Forelimb muscle (tissue), 1 donor: ENCODE results near the gene PRTG. TPM values are rescaled to one million over a fixed set of nuclear protein-coding genes. Genes with fewer than 3 reads are reported as not detected.
"Not testable (repeated sequence)": the region's sequence is repeated elsewhere in the genome, so short reads cannot be mapped to it uniquely, and the experiment has no call there.

ENCODE experiments used
- DNase-seq: peaks from one replicate; pipeline ENCODE4 v3.0.0-alpha.2; 2013; ENCODE audit warnings: low read depth
- polyA plus RNA-seq: library from polyadenylated mRNA; unstranded; fragments of 120-200 nt; gene quantifications from one replicate; pipeline ENCODE4 v1.2.1, GENCODE V29; 2013; ENCODE audit not compliant: insufficient read length

PRTG gene
- polyA plus RNA-seq, 1 donor: 3.2 TPM

DNA sequence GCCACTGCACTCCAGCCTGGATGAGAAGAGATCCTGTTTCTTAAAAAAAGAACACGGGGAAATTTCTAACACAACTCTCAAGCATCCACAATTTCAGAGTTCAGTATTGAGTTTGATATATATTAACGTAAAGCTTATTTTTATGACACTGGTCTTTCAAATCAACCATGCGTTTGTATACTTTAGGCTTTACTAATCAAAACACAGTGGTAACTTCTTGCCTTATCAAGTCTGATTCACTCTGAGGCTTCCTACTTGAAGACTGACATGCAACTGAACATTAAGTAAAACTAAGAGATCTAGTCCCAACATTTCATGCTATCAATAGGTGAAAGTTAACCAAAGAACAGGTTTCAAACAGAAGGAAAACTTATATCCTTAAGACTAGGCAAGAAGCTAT, 46.7 kb downstream of the PRTG start:
- no peak for DNase-seq

GRCh38 chr15:55695432-55695831, 47.5 kb downstream of the PRTG start:
- DNase-seq: no peak

DNA sequence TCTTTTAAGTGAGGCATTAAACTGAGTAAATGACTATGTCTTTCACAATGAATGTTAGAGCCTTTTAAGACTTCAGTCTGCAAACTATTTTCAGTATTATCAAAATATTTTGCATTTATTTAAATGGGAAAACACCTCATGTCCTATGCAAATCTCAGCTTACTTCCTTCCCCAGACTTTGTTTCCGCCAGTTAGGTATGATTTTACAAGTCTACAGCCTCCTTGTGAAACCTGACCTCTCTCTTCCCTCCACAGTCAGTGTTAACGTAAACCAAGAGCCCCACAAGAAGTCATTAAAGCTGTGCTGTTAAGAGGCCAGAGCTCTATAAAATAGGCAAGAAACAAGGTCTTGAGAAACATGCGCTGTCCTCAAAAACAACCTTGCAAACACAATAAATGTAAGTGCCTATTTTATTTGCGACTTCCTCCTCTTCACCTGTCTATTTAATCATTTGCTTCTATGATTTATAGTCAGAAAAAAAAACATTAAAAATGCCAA, 48.3 kb downstream of the PRTG start:
- no peak for DNase-seq

DNA sequence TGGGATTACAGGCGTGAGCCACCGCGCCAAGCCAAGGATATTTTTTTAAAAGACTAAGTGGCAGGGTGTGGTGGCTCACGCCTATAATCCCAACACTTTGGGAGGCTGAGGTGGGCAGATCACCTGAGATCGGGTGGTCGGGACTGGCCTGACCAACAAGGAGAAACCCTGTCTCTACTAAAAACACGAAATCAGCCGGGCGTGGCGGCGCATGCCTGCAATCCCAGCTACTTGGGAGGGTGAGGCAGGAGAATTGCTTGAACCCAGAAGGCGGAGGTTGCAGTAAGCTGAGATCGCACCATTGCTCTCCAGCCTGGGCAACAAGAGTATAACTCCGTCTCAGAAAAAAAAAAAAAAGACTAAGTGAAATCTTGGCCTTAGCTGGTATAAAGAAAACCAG, 49.8 kb downstream of the PRTG start:
- not testable (repeated sequence) for DNase-seq

GRCh38 chr15:55687792-55688191, 55.2 kb downstream of the PRTG start:
- DNase-seq: no peak

- no peak for DNase-seq
These were observed 57.7 kb downstream of the PRTG start for GRCh38 chr15:55685286-55685685.

DNA sequence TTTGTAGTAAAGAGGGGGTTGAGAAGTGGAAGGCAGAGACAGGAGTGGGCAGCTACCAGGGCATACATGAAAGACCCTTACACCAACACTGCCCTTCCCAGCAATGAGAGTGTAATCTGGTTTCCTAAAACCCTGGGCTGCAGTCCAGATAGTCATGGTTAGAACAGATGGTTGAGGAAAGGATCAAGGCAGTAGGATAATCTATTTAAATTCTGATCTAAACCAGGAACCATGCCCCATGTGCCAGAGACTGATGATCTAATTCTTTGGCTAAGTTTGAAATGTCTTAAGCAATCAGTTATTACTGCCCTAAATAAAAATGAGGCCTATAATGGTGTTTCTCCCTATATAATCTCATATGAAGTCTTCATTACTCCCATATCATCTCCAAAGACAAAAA, 59.6 kb downstream of the PRTG start:
- no peak for DNase-seq

GRCh38 chr15:55681631-55682030, 61.3 kb downstream of the PRTG start:
- no peak for DNase-seq

DNA sequence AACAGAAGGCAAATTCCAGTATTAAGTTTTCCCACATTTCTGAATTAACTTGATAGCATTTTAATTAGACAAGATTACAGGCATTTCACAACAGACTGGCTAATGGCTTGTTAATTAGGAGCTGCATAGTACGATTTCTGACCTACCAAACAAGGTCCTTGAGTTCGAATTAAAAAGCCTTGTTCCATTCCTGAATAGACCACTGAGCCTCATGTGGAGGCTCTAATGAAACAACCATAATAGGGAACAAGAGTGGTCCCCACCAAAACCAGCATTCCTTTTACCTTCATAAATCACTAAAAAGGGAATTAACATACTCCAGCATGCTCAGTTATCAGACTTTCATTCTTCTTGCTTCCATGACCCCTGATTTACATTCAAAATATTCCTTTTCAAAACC, 66.4 kb downstream of the PRTG start:
- DNase-seq: no peak

- no peak for DNase-seq
These were observed 69.7 kb downstream of the PRTG start for GRCh38 chr15:55673287-55673686.

DNA sequence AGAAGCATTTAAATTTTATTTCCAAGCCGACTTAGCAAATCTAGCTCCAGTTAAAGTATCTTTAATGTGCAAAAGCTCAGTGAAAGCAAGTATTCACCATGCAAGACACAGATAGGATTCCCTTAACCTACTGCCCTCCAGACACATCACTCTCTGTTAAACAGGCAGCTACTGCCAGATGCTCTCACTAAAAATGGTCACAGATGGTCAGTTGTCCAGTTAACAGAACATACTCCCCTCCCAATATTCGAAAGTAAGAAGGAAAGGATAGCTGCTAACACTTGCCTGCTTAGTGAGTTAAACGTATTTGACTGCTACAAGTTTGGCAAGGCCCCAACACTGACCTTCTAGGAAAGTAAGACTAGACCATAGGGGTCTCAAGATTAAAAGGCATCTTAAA, 73.7 kb downstream of the PRTG start:
- DNase-seq: no peak

DNA sequence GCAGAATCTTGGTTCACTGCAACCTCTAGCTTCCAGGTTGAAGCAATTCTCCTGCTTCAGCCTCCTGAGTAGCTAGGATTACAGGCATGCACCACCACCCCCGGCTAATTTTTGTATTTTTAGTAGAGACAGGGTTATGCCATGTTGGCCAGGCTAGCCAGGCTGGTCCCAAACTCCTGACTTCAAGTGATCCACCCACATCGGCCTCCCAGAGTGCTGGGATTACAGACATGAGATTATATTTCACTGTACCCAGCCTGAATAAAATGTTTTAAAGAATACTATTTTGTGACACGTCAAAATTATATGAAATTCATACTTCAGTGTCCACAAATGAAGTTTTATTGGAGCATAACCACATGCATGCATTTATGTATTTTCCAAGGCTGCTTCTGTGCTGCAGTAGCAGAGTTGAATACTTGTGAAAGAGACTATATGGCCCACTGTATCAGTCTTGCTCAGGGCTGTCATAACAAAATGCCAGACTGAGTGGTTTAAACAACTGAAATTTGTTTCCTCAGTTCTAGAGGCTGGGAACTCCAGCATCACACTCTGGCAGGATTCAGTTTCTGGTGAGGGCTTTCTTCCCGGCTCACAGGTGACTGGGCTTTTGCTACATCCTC, 77.2 kb downstream of the PRTG start:
- no peak for DNase-seq

GRCh38 chr15:55661428-55661827, 81.5 kb downstream of the PRTG start:
- DNase-seq: no peak

DNA sequence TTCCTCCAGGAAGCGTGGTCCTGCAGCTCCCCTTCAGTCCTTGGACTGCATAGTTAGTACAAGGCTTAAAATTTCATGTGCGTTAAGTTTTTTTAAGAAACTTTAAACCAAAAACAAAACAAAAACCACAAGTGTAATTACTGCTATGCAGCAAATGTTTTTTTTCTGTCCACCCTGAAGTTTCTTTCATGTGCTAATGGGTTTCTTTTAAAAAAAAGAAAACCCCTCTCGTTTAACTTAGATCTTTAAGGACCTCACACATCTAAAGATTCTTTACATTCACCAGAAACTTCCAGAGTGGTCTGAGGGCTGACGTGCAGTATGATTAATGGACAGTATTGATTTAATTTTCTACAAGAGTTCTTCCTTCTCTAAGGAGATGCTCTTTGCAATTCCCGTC, 82.8 kb downstream of the PRTG start:
- no peak for DNase-seq

DNA sequence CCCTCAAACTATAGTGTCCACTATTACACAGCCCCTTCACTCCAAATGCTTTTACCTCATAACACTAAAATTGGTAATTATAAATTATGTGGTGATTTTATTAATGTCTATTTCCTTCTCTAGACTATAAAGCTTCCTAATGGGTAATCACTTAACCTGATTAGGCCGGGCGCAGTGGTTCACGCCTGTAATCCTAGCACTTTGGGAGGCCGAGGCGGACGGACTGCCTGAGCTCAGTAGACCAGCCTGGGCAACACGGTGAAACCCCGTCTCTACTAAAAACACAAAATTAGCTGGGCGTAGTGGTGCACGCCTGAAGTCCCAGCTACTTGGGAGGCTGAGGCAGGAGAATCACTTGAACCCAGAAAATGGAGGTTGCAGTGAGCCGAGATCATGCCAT, 83.5 kb downstream of the PRTG start:
- DNase-seq: no peak

DNA sequence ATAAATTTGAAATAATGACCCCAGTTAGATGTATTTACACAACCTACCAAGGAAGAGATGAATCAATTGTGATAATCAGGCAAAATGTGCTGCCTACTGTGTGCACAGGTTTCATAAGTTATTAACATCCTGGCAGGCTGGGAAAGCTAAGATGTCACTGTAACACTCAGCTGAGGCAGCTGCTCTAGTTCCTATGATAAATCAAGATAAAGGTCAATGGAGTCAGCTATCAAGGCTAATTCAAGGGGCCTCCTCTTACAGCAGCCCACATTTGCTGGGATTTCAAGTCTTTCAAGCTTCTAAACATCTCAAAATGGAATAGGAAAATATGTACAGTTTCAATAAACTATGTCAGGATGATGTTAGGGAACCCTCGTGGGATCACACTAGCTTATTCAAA, 84.1 kb downstream of the PRTG start:
- no peak for DNase-seq

- DNase-seq: no peak
These were observed 88.4 kb downstream of the PRTG start for GRCh38 chr15:55654561-55655031.

DNA sequence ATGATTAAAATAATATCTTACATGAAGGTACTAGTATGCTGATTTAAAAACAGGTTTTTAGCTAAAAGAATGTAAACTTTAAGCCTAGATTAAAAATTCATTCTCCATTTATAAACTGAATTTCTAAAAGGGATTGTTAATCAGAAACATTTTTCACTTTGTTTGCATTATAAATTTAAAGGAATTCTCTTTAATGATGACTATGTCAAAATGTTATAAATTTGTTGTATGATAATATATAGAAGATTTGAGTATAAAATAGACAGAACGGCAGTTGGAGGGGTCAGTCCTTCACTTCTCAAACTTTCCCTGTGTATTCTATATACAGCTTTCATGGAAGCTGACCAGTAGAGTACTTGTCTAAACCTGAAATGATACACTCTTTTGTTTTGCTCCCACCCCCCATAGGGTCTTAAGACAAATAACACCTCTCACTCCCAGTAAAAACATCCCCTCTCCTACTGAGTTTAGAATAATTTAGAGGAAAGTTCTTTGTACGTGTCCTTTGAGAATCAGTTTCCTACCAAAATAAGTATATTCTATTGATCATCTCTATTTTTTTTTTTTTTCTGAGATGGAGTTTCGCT, 90.0 kb downstream of the PRTG start:
- no peak for DNase-seq

DNA sequence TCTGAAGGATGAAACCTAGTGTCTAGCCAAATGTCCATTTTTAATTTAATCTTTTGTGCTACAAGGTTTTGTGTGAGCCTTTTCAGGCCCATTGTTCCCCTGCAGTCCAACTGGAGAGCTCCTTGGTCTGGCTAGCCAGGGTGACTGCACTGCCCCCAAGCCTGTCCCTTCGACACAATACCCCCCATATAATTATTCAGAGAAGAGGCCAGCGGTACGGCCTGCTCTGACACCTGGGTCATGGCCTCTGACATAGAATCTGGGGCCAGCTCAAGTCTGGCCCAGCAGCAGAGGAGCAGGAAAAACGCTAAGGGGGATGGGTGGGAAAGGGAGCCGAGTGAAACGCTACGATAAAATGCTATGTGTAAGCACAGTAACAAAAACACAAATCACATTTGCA, 90.6 kb downstream of the PRTG start:
- no peak for DNase-seq

GRCh38 chr15:55649058-55649423, 93.9 kb downstream of the PRTG start:
- no peak for DNase-seq

DNA sequence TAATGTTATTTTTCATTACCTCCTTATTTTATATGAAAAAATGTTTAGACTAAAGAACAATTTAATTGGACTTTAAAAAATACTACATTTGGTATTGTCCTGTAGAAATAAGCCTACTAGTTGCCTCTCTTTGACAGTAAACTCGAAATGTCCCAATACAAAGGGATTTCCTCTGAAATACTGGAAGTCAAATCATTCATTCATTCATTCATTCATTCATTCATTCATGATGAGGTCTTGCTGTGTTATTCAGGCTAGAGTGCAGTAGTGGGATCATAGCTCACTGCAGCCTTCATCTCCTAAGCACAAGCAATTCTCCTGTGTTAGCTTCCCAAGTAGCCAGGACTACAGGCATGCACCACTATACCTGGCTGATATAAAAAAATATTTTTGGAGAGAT, 104.2 kb downstream of the PRTG start:
- DNase-seq: no peak

DNA sequence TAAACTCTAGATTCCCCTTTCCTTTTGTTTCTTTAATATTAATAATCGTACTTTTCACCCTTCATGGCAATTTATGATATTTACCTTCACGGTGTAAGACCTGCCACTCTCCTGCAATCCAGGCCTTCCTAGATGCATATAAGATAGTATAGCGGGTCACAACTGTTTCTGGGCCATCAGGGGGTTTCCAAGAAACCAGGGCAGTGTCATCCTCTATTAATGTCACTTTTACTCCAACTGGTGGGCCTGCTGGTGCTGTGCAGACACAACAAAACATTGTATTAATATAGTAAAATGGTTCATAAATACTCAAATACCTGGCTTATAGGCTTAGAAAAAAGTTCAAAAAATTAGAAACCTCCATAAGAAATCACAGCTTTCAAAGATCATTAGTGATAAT, 105.9 kb downstream of the PRTG start:
- no peak for DNase-seq

DNA sequence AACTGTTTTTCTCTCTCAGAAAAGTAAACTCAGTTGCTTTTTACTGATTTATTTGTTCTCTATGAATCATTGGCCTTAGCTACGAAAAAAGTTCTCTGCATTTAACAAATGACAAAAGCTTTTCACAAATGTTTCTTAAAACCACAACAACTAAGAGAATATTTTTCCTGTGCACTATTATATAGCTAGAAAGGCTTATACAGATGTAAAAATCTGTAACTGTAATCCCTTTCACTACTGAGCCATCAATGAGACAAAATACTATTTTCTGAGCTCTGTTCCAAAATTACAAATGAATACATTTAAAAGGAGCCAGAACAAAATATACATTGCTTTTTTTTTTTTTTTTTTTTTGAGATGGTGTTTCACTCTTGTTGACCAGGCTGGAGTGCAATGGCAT, 109.2 kb downstream of the PRTG start:
- no peak for DNase-seq

DNA sequence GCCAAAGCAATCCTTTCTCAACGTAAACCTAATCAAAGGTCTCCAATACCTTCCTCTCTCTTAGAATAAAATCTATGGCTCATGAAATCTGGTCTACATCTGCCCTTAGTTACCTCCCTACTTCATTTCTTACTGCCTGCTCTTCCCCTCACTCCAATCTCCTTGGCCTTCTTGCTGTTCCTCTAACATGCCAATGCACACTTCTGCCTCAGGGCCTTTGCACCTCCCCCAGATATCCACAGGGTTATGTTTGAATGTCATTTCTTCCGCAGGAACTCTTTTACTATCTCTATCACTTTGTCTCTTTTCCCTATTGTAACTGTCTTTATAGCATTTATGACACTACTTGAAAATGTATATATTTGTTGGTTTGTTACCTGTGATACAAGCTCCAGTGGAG, 110.5 kb downstream of the PRTG start:
- DNase-seq: no peak
